UCSD-AML1 (cell line): ENCODE data around the gene KCNQ1OT1.

Experiments
- DNase-seq: peaks from one replicate; lab custom pipeline; 2025; ENCODE audit not compliant: unreplicated experiment; lab: John Stamatoyannopoulos, UW

The KCNQ1OT1 gene

DNA sequence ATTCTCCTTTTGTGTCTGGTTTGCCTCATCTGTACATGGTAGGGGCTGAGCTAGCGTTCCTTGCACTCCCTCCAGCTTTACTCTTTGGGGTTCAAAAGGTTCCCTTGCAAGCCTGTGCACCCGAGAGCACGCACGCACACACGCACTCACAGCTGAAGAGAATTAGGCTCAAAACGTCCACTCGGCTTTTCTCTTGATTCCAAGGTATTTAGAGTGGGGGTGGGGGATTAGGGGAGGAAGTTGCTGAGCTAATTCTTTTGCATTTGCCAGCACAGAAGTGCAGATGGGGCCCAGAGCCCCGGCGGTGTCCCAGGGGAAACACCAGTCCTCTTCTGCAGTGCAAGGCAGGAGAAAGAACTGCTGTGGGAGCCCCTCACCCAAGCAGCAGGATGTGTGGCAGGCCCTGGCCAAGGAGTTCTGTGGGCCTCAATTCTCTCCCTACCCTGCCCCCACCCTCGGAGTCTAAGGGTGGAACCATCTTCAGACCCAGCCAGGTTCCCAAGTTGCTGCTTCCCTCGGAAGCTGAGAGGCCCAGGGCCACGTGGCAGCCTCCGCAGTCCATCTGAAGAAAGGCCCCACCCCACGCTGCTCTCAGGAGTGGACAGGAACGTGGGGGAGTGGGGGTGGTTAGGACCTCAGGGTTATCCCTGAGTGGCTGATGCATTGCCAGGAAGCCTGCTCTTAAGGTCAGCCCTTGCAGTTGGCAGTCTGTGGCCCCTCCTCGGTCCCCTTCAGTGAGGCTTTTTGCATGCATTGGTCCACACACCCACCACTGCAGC is 3.8 kb upstream of the KCNQ1OT1 start:
- no peak for DNase-seq

DNA sequence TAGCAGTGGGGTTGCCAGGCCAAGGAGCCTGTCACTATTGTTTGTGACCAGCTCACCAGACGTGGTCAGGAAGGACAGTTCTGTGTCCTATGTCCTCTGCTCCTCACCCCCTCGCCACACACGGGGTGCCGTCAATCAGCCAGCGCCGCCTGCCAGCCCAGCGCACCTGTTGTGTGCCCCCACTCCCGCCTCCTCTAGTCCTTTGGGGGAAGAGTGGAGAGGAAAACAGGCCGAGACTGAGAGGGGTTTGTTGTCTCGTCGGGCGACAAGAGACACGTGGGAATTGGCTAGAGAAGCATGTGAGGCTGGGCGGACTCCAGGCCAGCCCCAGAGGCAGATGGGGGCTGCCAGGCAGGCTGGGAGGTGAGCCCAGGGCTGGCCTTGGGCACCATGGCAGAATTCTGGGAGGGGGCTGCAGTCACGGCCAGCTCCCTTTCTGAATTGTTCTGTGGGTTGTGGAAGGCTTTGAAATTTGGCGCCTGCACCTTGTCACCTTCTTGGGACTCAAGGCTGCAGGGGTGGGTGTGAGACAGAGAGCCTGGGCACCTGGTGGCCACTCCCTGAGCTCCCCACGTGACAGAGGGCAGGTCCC is 3.1 kb upstream of the KCNQ1OT1 start:
- DNase-seq, result no peak

DNA sequence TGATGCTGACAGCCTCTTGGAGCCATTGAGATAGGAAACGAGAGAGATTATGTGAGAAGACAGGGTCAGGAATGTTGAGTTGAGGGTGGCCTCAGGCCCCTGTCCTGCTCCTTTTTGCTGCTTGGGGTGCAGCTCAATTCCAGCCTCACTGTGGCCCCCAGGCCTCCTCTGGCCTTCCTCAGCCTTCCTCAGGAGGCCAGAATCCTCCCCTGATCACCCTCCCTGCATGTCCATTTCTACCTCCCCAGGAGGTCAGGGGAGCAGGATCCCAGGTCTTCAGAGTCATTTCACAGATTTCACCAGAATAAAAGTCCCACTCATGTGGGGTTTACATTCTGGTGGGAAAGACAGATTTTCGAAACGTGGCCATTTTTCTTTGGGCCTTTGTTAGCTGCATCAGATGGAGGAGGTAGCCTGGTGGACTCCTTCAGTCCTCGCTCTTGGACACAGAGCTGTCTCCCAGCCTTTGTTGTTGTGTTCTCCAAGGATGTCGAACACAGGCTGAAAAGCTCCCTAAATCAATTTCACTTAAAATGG is 2.2 kb upstream of the KCNQ1OT1 start:
- DNase-seq, result no peak

DNA sequence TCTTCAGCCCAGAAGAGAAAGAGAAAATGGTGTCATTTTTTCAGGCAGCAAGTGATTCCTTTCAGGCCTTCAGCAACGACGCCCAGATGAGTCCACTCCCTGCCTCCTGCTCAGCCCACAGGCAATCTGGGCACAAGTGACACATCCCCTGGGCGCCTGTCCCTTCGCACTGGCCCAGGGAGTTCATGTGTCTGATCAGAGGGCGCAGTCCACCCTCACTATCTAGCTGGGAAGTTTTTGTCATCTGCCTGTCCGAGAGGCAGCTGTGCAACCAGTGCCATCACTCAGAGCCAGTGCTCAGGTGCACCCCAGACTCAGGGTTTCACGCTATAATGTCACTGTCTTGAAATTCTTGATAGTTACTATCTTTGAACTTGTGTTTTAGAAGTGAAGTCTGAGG is 1.4 kb upstream of the KCNQ1OT1 start:
- no peak for DNase-seq

DNA sequence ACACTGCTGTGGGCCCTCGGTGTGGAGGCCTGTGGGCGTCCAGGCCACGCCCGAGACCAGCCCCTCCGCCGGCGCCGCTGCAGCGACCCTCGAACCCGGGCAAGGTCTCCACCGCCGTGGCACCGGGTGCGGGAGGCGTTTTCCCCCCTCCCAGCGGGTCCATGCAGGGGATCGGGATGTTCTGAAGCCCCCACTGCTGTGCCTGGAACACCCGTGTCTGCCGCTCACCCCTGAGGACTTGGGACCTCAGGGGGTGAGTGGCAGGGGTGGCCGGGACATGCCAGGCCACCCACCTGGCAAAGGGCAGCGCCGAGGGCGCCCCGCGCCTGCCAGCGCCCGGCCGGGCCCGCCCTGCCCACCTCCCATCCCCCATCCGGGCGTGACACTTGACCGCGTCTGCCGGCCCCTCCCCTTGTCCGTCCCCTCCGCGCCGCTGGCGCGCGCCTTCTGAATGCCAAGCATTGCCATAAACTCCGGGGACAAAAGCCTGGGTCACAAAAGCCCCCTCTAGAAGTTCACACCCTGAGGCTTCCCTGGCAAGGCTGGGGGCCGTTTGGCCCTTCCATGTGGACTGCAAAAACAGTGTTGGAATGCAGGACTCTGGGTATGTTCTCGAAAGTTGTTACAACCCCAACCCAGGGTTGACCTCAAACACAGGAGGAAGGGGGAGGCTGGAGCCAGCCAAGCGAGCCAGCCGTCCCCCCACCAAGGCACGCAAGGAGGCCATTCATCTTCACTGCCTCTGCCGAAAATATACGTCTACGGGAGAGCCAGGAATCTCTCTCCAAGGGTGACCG is 819 bp upstream of the KCNQ1OT1 start:
- peak; percentile 51 for DNase-seq

DNA sequence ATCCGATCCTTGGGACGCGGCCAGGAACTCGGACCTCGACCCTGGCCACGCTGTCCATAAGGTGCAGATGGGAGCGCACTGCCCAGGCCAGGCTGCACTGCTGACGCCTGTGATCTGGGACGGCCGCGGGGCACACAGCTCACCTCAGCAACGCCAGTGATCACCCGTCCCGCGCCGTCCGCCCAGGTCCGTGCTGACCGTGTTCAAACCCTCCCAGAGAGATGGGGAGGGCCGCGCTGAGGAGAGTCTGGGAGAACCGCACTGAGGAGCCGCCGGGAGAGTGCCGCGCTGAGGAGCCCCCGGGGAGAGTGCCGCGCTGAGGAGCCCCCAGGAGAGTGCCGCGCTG is 636 bp downstream of the KCNQ1OT1 start:
- DNase-seq, result no peak

DNA sequence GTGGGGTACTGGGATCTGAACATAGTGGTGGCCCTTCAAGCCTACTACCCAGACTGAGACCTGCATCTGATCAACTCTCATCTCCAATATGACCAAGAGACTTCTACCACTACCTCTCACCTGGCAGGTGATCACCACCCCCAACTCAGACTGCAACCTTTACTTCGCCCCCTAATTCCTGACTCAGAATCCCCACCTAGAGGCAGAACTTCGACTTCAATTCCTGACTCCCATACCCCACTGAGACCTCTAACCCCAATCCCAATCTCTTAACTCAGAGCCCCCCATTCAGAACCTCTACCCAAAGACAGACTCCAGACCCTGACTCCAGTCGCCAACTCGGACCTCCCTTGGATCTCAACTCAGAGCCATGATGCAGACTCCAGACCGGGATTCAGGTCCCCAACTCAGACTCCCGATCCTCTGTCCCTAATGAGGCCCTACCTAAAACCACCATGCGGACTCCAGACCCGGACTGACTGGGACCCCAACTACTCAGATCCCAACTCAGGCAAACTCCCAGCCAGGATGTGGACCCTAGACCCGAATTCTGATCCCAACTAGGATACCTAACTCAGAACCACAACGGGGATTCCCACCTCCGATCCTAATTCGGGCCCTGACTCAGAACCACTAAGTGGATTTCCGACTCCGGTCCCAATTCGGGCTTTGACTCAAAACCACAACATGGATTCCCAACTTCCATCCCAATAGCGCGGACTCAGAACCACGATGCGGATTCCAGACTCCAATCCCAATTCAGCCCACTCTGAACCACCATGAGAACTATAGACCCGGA is 1.2 kb downstream of the KCNQ1OT1 start:
- DNase-seq, result no peak

DNA sequence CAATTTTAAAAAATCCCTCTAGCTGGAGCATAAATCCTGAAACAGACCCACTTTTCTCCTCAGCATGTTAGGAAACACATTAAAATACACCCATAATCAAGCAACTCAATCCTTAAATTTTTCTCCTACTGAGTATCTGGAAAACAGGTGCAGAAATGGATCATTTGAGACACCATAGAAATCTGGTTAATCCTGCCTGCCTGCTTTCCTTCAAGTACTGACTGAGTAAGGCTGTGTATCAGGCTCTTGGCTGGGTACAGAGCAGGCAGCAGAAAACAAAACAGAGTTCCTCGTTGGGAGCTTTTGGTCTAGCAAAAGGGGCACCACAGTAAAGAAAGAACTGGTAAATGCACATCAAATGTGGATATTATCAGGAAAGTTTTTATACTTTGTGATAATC is 1.9 kb downstream of the KCNQ1OT1 start:
- no peak for DNase-seq

DNA sequence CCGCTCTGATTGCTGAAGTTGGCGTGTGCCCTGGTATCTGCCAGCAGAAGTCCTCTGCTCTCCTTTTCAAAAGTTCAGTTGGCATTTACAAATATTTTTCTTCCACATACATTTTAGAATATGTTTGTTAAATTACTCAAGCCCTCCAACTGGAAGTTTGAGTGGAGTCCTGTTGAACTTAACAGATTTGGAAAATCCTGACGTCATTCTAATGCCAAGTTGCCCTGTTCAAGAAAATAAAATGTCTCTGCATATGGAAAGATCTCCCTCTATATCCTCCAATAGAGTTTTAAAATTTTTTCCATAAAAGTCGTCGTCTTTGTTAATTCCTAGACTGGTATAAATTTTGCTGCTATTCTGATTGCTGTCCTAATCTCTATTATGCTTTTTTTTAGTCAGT is 3.3 kb downstream of the KCNQ1OT1 start:
- no peak for DNase-seq

DNA sequence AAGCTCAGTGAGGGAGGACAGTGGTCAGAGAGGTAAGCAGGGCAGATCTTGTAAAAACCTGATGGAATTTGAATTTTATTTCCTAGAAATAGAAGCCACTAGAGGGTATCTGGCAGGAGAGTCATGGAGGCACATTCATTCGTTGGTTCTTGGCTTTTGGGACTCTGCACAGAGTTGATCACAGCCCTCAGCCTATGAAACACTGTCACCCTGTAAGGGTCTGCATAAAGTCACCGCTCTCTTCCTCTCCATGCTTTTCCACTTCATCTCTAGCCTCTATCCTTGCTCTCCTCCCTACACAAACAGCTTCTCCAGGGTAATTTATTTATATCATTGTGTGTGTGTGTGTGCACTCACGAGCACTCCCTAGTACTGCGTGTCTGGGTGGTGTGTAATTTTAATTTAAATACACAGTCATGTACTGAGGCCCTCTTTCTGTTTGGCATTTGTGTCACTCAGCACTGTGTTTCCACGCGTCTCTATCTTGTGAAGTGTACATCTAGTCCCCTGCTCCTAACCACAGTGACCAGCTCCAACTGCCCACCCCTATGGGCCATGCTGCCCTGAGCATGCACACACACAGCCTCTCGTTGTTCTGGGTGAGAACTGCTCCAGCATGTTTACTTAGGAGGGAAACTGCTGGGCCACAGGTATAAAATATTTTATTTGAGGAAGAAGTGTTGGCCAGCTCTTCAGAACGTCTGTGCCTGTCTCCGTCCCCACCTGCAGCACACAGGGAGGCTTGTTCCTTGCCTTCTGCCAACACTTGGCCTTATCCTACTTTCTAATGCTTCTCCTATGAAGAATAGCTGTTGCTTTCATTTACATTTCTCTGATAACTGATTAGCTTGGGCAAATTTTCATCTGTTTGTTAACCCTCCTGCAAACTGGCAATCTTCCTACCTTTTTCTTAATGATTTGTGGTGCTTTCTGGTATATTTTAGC is 4.5 kb downstream of the KCNQ1OT1 start:
- no peak for DNase-seq

DNA sequence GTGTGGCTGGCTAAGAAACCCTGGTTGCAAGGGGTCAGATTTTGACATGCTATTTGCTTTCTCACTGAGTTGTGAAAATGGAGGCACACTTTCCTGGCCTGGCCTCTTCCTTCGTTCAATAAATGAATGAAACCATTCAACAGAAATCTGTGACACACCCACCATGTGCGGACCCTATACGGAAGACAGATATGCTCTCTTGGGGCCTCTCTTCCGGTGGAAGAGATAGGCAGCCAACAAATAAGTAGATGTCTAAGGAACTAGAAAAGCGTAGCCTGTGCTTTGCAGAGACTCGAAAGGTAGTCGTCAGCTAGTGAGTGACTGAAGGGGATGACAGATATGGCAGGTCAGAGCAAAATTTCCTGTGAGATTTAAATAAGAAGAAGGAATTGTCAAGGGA is 5.3 kb downstream of the KCNQ1OT1 start:
- no peak for DNase-seq

DNA sequence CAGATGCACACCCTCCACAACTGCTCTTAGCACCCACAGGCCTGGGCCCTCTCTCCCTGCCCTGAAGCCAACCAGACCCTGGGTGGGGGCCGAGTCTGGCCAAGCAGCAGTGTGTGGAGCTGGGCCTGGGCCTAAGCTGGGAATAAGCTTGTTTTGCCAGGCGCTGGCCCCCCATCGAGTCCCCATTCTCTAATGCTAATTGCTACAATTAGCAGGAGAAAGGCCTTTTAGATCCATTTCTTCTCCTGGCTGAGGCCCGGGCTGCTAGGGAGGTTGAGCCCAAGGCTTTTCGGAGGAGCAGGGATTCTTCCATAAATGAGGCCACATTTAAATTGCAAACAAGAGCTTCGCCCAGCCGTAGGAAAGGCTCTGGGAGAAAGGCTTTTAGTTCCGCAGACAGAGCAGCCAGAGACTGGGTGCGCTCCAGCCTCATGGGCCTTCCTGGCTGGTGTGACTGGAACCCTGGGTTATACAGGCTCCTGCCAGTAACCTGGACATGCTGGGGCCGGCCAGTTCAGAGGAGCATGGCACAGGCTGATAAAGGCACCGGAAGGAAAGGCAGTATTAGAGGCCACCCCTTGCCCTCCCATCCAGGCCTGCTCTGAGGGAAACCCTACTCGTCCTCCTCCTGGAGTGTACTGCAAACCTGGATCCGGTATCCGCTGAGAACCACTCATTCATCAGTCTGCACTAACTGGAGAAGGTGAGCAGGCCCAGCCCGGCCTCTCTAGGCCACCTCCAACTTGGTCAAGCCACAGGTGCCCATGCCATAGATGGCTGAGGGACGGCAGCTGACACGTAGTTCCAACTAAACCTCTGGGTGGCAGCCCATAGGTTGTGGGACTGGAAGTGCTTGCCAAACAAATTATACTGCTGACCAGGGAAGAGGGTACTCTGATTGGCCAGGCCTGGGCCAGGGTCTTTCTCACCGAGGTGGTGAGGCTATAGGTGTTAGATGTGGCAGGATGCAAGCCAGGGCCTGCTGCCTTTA is 6.2 kb downstream of the KCNQ1OT1 start:
- DNase-seq, result no peak

DNA sequence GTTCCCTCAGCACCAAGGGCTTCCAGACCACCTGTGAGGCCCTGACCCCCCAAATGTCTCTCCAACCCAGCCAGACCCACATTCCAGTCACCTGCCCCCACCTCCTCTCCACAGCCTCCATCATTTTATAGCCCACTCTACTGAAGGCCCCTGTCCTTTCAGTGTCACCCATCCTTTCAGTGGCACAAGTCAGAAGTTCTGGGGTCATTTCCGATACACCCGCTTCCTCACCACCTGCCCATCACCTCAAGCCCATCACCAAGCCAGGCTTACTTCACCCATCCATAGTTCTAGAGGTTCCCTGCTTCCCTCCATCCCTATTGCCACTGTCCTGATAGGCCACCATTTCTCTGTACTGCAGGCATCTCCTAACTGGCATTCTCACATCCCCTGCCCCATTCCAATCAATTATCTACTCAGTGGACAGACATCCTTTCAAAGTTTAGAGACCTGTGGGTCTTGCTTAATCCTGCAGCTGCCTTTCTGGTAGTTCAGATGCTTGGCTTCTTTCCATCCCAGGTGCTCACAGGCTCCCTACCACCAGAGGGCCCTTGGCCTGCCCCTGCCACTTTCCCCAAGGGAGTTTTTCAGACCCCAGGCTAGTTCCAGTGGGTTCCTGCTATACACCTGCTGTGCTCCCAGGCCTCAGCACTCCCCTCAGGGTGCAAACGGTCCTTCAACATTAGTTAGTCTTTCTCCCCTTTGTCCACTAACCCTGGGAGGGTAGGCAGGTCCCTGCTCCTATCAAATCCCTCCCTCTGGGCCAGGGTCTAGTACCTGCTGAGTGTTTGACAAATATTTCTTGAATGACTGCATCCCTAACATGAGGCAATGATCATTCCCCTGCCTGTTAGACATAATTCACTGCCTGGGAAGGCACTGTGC is 7.6 kb downstream of the KCNQ1OT1 start:
- DNase-seq, result no peak

DNA sequence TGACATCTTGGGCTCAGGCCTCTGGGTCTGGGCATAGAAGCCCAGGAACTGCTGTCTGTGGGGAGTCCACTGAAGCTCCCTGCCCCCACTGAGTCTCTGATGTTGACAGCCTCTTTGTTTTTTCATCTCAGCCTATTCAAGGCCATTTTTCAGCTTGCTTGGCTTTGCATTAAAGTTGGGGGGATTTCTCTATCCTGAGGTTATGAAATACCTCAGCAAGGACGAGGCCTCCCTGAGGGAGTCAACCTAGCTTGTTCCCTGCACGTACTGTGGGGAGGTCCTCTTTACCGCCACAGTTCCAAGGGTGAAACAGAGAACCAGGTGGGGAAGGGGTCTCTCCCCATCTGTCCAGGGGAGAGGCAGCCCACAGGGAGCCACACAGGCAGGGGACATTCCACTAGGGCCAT is 8.4 kb downstream of the KCNQ1OT1 start:
- no peak for DNase-seq

DNA sequence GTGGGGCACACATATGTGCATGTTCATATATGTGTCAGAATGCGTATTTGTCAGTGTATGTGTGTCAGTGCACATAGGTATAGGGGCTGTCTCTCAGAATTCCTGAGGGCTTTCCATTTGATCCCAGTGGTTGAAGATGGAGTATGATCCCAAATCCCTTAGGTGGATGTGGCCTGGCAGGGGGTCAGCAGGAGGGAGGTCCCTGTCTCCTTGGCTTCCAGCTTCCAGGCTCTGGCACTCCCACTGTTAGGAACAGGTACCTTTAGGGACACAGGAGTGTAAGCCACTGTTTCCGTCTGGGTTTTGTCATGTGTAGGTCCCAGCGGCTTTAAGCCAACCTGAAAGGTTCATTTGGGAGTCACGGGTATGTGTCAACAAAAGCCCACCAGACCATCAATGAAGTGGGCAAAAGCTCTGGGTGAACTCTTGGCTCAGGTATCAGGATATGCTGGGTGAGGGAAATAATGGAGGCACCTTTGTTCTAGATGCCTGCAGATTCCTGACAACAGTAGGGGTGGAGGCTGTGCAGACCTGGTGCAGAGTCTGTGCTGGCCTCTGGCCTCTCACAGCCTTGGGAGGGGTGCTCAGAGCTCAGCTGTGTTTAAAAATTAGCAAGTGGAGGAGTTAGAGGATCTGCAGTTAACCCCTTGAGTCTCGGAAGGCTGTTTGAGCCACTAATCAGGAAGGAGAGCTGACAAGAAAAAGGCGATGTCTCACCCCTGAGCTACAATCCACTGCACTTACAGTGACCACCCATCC is 9.0 kb downstream of the KCNQ1OT1 start:
- no peak for DNase-seq

DNA sequence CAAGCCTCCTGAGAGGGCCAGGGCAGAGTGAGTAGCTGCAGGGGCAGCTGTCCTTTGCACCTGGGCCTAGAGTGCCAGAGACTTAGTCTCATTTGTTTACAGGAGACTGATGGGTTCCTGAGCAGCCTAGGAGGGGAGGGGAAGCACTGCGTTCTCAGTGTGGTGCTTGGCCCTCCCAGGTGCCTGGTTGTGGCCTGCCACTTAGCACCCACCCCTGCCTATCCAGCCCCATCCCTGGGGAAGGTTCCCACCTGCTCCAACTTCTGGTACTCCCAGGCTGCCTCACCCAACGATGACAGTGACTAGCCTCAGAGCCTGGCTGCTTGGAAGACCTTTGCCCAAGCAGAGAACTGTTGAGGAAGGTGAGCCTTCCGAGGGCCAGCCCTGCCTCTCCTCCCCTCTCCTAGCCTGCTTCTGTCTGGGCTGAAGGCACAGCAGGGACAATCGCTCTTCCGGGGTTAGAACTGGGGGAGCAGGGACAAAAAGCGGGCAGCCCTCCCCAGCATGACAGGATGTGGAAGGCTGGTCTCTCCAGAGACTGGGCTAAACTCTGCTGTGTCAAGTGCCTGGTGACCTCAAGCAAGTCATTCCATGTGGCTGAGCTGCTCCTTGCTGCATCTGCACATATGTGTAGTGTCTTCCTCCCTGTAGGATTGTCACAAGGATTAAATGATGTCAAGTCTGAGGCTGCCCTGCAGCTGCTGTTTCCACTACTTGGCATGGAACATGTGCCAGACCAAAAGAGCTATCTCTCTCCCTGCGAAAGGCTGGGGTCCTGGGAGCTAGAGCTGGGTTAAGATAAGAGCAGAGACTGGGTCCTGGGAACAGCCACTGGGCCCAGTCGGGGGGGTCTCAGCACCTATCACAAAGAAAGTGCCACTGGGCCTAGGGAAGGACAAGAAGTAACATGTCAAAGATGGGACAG is 9.9 kb downstream of the KCNQ1OT1 start:
- no peak for DNase-seq
